ENCODE data around the gene CAPZA1.
A peak's percentile ranks its signal among the peaks of the same experiment; 100 is the strongest.

CAPZA1 gene

GRCh38 chr1:112701227-112702066, 81.8 kb downstream of the CAPZA1 start:
- no peak for DNase-seq (ENCODE audit: low read depth)

GRCh38 chr1:112702067-112702395, 82.4 kb downstream of the CAPZA1 start:
- DNase-seq (ENCODE audit: low read depth) = no peak

- no peak for DNase-seq (ENCODE audit: low read depth)
Observed at GRCh38 chr1:112702420-112703261, 83.0 kb downstream of the CAPZA1 start.

- DNase-seq (ENCODE audit: low read depth) = no peak
Observed at GRCh38 chr1:112703706-112704105, 84.1 kb downstream of the CAPZA1 start.

GRCh38 chr1:112704391-112704933, 84.8 kb downstream of the CAPZA1 start:
- DNase-seq (ENCODE audit: low read depth) = no peak

- DNase-seq (ENCODE audit: low read depth) = peak; percentile 94
Observed at GRCh38 chr1:112704934-112705627, 85.4 kb downstream of the CAPZA1 start.

- no peak for DNase-seq (ENCODE audit: low read depth)
Observed at GRCh38 chr1:112706505-112707220, 87.0 kb downstream of the CAPZA1 start, which contains the start of gene RHOC. TSS of gene RHOC (minus strand) at chr1:112707127. CDS start at chr1:112703799, 3,328 bp downstream.

GRCh38 chr1:112707221-112708001, 87.8 kb downstream of the CAPZA1 start:
- DNase-seq (ENCODE audit: low read depth) = peak; percentile 76

GRCh38 chr1:112708002-112708448, 88.4 kb downstream of the CAPZA1 start:
- no peak for DNase-seq (ENCODE audit: low read depth)

- no peak for DNase-seq (ENCODE audit: low read depth)
Observed at GRCh38 chr1:112708489-112708888, 88.9 kb downstream of the CAPZA1 start.

GRCh38 chr1:112710159-112710558, 90.5 kb downstream of the CAPZA1 start:
- DNase-seq (ENCODE audit: low read depth) = no peak

GRCh38 chr1:112710586-112710985, 91.0 kb downstream of the CAPZA1 start:
- no peak for DNase-seq (ENCODE audit: low read depth)

GRCh38 chr1:112711041-112711440, 91.4 kb downstream of the CAPZA1 start:
- DNase-seq (ENCODE audit: low read depth) = no peak

GRCh38 chr1:112711670-112712069, 92.0 kb downstream of the CAPZA1 start:
- DNase-seq (ENCODE audit: low read depth) = no peak

- no peak for DNase-seq (ENCODE audit: low read depth)
Observed at GRCh38 chr1:112712191-112712590, 92.6 kb downstream of the CAPZA1 start.

GRCh38 chr1:112712701-112713128, 93.1 kb downstream of the CAPZA1 start:
- DNase-seq (ENCODE audit: low read depth) = no peak

- no peak for DNase-seq (ENCODE audit: low read depth)
Observed at GRCh38 chr1:112713466-112714312, 94.1 kb downstream of the CAPZA1 start.

GRCh38 chr1:112714313-112715263, 95.0 kb downstream of the CAPZA1 start:
- DNase-seq (ENCODE audit: low read depth) = no peak
